Ovary (tissue), 9 donors: Measurements from ENCODE around the gene NDST4. TPM values are rescaled to one million over a fixed set of nuclear protein-coding genes. Genes with fewer than 3 reads are reported as not detected.

Source experiments
- DNase-seq, 5 donors: peaks; one replicate each; pipeline ENCODE4 v3.0.0-alpha.2; 2019 to 2020
- H3K27ac ChIP-seq, 2 donors: fragments of 200-600 bp; one replicate each; pipeline versions ENCODE4 v1.5.1 to v1.8.0; 2019 to 2022
- H3K27me3 ChIP-seq: fragments of 200-600 bp; one replicate; pipeline ENCODE4 v1.8.0; 2022
- H3K36me3 ChIP-seq: fragments of 200-600 bp; sonication (generic); one replicate; pipeline ENCODE4 v1.5.1; 2019
- H3K4me1 ChIP-seq: one replicate; pipeline ENCODE4 v1.8.1; 2013; ENCODE audit warnings: mild to moderate bottlenecking, moderate library complexity; ENCODE audit not compliant: insufficient read depth
- H3K4me3 ChIP-seq: fragments of 200-600 bp; sonication (generic); one replicate; pipeline ENCODE4 v1.5.1; 2017
- H3K9me3 ChIP-seq, 2 donors: fragments of 200-600 bp in 1 of 2; sonication (generic) in 1 of 2; one replicate each; pipeline versions ENCODE4 v1.5.1 to v1.8.1; 2013 to 2019; ENCODE audit warnings: mild to moderate bottlenecking in 1 of 2, moderate library complexity in 1 of 2
- CTCF ChIP-seq, 3 donors: fragments of 450-650 bp in 2 of 3; fragments of 200-600 bp in 1 of 3; IDR thresholded peaks; one replicate each; pipeline versions ENCODE4 v1.5.1 to v1.8.0; 2016 to 2022; ENCODE audit warnings: antibody characterized with exemption in 3 of 3, mild to moderate bottlenecking in 1 of 3
- EP300 ChIP-seq: sonication (generic); formaldehyde crosslinking; IDR thresholded peaks from one replicate; pipeline ENCODE4 v1.6.1; 2017; ENCODE audit warnings: antibody characterized with exemption
- POLR2A ChIP-seq: fragments of 450-650 bp; IDR thresholded peaks from one replicate; pipeline ENCODE4 v1.6.1; 2017; ENCODE audit warnings: antibody characterized with exemption, mild to moderate bottlenecking, moderate library complexity
- WGBS, 3 donors: extraction: QIAGEN DNeasy Blood & Tissue Kit in 1 of 3; methylation state at CpG; one replicate each; pipeline versions ENCODE4 v1.1.5 to v1.1.7; 2013 to 2017; 5-methylcytosine and 5-hydroxymethylcytosine counted together
- intact Hi-C, 4 donors: fragments of 100-400 bp; cut with DNase I; formaldehyde crosslinking; loops; one replicate each; pipeline versions ENCODE4 v1.11.0 to v1.15.1; 2022 to 2023
- polyA plus RNA-seq, 2 donors: library from polyadenylated mRNA; stranded (reverse); fragments of 200-250 nt in 1 of 2; fragments of 350-450 nt in 1 of 2; fragmentation: Illumina TruSeq in 1 of 2; extraction: RNeasy Lipid Tissue Mini Kit (QIAGEN cat#74804) in 1 of 2; gene quantifications; one replicate each; pipeline ENCODE4 v1.2.3, GENCODE V29; 2013 to 2014
- total RNA-seq, 7 donors: library from RNA; depleted of rRNA in 2 of 7; stranded (reverse); fragments of >200 nt in 2 of 7; fragmentation: NEBNext Ultra II Directional in 3 of 7; extraction: Animal tissue kit (Norgen Biotek cat#: 25700) in 3 of 7; gene quantifications; one replicate each; pipeline versions ENCODE4 v1.1.0 to v1.2.4, GENCODE V29; 2016 to 2023
- donor health status: DM: no; HTN: no; CAD: no; lungs with moderate emphysema.
- donor health status: DM: no; HTN: no; CAD: no.
- donor health status: Bipolar disorder and iron deficiency.
- donor health status: DM: yes; HTN: yes; CAD: no.
- donor health status: DM: no; HTN: no; CAD: no.
- donor health status: DM: yes; HTN: yes; CAD: no.

The NDST4 gene
- total and polyA plus RNA-seq, 9 donors, result 0.12 to 2.9 (median 0.72) TPM

GRCh38 chr4:115126491-115126890 is 13.1 kb upstream of the NDST4 start:
- no peaks in the 10 kb centered on the region for H3K4me1 ChIP-seq
- H3K36me3 ChIP-seq, result no peaks in the 10 kb centered on the region
- no peaks in the 10 kb centered on the region for H3K27me3 ChIP-seq
- H3K27ac ChIP-seq, result no peak overlapping the region
- H3K9me3 ChIP-seq, result no peaks in the 10 kb centered on the region
- intact Hi-C loops, result no loop called here
- 10 to 29% (median 16%) methylated on average over 2 of the region's 2 CpGs for WGBS, 3 donors
- H3K4me3 ChIP-seq, result no peak overlapping the region
- no peak for DNase-seq
- TF ChIP-seq POLR2A, result no peak
- no peak for TF ChIP-seq EP300
- no peak for TF ChIP-seq CTCF (IDR thresholded peaks at IDR 0.05)

- no peak for DNase-seq
- Histone ChIP-seq H3K27me3 (no peaks in the 10 kb centered on the region), H3K27ac (no peak overlapping the region), H3K4me1 (no peaks in the 10 kb centered on the region), H3K36me3 (no peaks in the 10 kb centered on the region), H3K4me3 (no peak overlapping the region), H3K9me3 (no peaks in the 10 kb centered on the region)
- intact Hi-C loops, result no loop called here
- TF ChIP-seq CTCF (IDR thresholded peaks at IDR 0.05) (no peak), EP300 (no peak), POLR2A (no peak)
- 57 to 78% (median 76%) methylated on average over 2 of the region's 2 CpGs for WGBS, 3 donors
Measured at GRCh38 chr4:115121351-115122043, 8.1 kb upstream of the NDST4 start.

- H3K4me1 ChIP-seq, result no peaks in the 10 kb centered on the region
- TF ChIP-seq POLR2A (no peak), EP300 (no peak), CTCF (IDR thresholded peaks at IDR 0.05) (no peak)
Measured at GRCh38 chr4:115119804-115120352, 6.5 kb upstream of the NDST4 start.

GRCh38 chr4:115117651-115118050 is 4.2 kb upstream of the NDST4 start:
- H3K36me3 ChIP-seq, result no peaks in the 10 kb centered on the region
- no peak for DNase-seq
- no peak overlapping the region for H3K27ac ChIP-seq
- no peaks in the 10 kb centered on the region for H3K27me3 ChIP-seq
- no peaks in the 10 kb centered on the region for H3K9me3 ChIP-seq
- TF ChIP-seq POLR2A (no peak), EP300 (no peak), CTCF (IDR thresholded peaks at IDR 0.05) (no peak)
- no peak overlapping the region for H3K4me3 ChIP-seq
- 37 to 40% (median 37%) methylated on average over 3 of the region's 3 CpGs for WGBS, 3 donors
- intact Hi-C loops, result no loop called here
- no peaks in the 10 kb centered on the region for H3K4me1 ChIP-seq

More at GRCh38 chr4:115119804-115120352, 6.5 kb upstream of the NDST4 start:
- no peak overlapping the region for H3K27ac ChIP-seq
- no peaks in the 10 kb centered on the region for H3K36me3 ChIP-seq
- no peaks in the 10 kb centered on the region for H3K27me3 ChIP-seq
- intact Hi-C loops, result no loop called here
- H3K4me3 ChIP-seq, result no peak overlapping the region
- DNase-seq, result no peak
- no peaks in the 10 kb centered on the region for H3K9me3 ChIP-seq
- 56 to 76% (median 70%) methylated on average over 1 of the region's 1 CpG for WGBS, 3 donors
